ENCODE measurements around the gene AFF1.
A peak's percentile ranks its signal among the peaks of the same experiment; 100 is the strongest.

AFF1 gene

GRCh38 chr4:87086143-87086805 lies 151.5 kb downstream of the AFF1 start:
- DNase-seq (ENCODE audit: low spot score), result no peak

DNA sequence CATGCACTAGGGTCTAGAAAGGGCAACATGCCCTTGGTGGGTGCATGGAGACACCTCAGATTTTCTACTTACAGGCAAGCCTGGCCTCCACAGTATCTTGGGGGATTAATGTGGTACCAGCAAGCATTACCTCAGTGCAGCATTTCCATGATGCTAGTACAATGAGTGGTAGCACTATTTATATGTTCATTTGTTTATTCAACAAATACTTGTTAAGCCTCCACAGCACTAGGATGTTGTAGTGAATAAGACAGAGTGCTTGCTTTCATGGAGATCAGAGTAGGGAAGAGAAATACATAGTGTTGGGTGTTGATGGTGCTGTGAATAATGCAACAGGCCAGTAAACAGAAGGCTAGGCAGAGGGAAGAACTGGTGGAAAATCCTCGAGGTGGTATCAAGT lies 152.2 kb downstream of the AFF1 start:
- DNase-seq (ENCODE audit: low spot score), result no peak

DNA sequence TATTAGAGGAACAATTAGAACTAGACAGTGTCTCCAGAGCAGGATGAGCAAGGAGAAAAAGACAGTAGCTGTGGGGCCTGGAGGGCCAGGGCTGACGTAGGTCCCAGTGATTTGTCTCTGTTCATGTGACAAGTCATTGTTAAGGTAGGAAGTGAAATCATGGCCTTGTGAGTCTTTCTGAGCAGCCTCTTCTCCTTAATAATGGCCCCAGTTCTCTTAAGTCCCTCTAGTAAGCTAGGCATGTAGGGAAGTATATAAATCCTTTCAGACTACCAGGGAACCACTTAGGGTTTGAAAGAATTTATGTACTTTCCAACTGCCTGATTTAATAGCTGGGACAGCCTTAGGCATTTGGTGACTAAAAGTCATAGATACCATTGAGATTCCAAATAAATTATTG lies 152.6 kb downstream of the AFF1 start:
- no peak for DNase-seq (ENCODE audit: low spot score)

DNA sequence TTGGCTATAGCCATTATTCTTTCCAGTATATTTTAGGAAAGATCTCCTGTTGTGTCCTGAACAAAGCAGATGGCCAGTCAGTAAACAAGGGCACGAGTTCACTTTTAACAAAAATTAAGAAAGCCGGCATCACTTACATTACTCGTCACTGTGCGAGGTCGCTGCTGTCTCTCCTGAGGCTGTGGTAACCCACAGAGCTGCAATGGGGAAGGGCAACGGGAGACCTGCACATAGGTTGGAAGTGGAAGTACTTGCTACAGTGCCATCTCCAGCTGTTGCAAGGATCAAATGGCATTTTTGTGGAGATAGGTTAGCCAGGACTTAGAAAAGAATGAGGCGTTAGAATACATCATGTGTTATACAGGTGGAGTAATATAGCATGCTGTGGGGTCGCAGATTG lies 153.4 kb downstream of the AFF1 start:
- no peak for DNase-seq (ENCODE audit: low spot score)

DNA sequence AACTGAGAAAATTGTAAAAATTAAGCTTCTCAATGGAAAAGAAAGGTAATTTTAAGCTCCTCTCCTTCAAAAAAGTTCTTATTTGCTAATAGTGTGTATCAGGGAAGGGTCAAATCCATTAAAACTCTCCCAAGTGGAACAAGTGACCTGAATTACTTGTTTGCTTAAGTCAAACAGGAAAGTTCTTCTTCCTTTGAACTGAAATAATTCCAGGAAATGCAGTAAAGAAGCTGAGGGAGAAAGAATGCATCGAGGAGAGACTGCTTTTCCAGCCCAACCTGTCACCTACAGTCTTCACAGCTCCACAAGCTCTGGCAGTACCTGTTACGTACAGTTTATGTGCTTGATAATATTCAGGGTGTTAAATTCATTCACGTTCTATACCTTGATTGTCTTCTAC lies 154.6 kb downstream of the AFF1 start:
- no peak for DNase-seq (ENCODE audit: low spot score)

GRCh38 chr4:87090305-87090704 lies 155.5 kb downstream of the AFF1 start:
- no peak for DNase-seq (ENCODE audit: low spot score)

GRCh38 chr4:87092389-87093141 lies 157.8 kb downstream of the AFF1 start:
- peak; percentile 85 for DNase-seq (ENCODE audit: low spot score)

DNA sequence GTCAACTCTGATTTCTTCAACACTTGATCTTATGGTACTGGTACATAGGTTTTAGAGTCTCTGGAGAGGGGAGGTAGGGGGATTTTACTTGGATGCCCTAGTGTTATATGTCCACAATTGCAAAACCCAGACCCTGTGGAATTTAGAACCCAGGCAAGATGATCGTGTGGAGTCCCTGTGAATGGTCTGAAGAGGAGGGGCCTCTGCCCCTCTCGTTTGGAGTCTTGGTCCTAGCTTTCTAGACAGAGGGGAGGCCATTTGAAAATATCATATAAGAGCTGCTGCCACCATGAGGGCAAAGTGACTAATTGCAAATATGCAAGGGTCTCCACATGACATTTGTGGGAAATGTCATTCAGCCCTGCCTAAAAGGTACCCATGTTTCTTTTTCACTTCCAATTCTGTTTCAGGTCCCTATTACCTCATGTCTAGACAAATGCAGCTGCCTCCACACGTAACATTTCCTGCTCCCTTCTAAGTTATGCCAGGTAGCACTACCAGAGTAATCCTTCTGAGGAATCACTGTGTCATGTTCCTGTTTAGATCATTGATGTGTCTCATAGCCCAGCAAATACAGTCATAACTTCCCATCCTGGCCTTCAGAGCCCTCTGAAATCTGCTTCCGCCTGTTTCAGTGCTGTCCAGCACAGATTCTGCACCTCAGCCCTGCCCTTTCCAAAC lies 158.8 kb downstream of the AFF1 start:
- DNase-seq (ENCODE audit: low spot score), result peak; percentile 39

DNA sequence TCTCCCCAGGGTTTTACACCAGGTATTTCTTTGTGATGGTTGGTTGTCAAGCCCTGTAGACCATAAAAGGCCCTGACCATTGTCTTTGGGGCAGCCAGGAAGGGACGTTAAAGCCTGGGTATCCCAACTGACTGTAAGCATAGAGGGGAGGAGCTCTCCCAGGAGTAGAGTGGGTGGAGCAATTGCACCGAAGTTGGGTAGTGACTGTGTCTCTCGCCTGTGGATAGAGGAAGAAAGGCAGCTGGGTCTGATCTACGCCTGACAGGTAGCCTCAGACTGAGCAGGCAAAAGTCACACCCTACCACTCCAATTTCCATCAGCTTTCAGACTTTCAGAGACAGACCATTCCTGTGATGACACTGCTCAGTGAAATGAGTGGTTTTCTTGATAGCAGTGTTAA lies 162.3 kb downstream of the AFF1 start:
- DNase-seq (ENCODE audit: low spot score), result no peak

DNA sequence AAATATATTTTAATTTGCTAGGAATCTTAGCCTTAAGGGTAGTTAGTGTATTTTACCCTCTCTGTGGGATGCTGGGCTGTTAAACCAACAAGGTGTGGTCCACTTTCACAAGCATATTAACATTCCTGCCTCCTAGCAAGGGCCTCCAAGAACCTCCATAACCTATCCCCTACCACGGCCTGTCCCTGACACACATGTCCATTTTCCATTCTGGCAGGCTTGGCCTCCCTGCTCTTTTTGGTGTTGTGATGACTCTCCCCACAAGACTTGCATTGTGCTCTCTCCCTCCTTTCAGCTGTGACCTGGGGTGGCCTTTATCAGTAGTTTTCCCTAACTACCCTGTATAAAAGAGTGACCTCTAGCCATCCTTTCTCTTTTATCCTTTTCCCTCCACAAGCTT lies 165.4 kb downstream of the AFF1 start:
- peak; percentile 63 for DNase-seq (ENCODE audit: low spot score)

DNA sequence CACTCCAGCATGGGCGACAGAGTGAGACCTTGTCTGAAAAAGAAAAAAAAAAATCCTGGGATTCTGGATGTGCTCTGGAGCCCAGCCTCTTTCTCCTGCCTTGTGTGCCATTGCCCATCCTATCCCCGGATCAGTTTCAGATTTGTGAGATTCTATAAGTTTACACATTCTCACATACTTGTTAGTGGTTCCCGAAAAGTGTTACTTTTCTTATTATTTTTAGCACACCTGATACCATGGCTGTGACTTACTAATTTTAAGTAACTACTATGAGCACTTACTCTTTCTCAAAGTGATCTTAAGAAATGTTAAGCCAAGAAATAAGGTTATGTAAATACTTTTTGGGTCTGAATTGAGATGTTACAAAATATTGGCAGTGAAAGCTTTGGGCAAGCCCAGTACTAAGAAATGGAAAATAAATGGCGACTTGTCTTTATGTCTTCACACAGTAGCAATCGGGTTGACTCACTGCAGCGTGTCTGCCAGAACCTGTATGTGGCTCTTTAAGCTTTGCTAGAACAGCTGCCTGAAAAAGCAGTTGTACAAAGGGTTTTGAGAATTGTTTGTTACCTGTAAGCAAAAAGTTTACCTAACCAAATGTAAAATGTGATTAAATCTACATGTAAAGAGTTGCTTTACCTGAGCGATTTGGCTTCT lies 166.9 kb downstream of the AFF1 start:
- DNase-seq (ENCODE audit: low spot score), result no peak

DNA sequence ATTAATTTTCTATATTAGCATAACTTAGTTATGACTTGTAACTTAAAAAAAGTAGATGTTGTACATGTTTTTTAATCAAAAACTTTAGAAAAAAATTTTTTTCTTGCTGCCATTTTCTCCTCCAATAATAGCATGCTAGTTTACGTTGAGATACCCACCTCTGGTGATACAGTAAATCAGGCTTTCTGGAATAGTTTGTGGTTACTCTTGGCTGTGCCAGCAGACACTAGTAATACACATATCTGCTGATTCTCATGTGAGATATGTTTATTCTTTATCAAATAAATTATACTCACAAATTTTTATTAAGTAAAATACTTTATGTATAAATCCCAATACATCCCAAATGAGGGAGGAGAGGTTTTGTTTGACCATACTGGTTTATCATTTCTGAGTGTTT lies 168.3 kb downstream of the AFF1 start:
- DNase-seq (ENCODE audit: low spot score), result no peak

GRCh38 chr4:87103691-87104187 lies 168.9 kb downstream of the AFF1 start:
- DNase-seq (ENCODE audit: low spot score), result peak; percentile 75

- no peak for DNase-seq (ENCODE audit: low spot score)
These were observed 170.5 kb downstream of the AFF1 start for GRCh38 chr4:87105101-87105845.

DNA sequence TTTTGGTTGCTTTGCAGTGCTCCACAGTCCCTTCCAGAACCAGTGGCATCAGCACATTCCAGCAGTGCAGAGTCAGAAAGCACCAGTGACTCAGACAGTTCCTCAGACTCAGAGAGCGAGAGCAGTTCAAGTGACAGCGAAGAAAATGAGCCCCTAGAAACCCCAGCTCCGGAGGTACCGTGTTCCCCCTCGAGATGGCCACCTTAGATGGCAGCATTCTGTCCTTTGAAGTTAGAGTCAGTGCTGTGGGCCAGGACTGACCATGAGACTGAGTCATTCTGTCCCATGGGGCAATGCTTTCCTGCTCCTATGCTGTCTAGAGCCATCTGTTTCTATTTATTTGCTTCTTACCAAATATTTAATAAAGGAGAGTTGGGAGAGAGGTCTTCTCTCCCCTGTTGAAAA lies 173.3 kb downstream of the AFF1 start:
- no peak for DNase-seq (ENCODE audit: low spot score)

DNA sequence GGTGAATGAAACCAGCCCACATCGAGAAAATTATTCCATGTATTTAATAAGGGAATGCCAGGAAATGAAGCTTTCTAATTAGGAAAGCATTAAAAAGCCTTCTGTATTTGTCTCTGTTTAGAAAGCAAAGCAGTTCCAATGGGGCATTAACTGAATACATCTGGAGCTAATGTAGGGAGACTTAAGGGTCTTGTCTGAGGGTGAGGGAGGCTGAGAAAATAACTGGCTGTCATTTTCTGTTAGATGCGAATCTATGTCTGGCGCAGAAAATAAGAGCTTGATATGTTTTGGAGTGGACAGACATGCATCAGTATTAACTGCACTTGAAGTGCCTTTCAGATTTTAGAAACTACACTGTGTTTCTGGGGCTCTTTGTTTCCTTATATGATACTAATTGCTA lies 174.3 kb downstream of the AFF1 start:
- DNase-seq (ENCODE audit: low spot score), result no peak

DNA sequence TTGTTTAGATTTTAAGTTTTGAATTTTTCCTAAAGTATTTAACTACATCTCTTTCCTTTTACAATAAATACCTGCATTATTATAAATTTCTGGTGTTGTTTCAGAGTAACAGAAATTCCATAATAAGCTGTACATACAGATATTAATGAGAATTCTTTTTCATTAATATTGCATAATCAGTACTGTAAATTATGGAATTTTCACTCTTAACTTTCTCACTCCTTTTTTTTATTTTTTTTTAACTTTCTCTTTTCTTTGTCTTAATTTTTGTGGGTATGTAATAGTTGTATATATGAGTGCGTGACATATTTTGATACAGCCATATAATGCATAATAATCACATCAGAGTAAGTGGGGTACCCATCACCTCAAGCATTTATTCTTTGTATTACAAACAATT lies 175.1 kb downstream of the AFF1 start:
- no peak for DNase-seq (ENCODE audit: low spot score)

GRCh38 chr4:87112063-87112462 lies 177.3 kb downstream of the AFF1 start:
- DNase-seq (ENCODE audit: low spot score), result no peak

- DNase-seq (ENCODE audit: low spot score), result no peak
These were observed 179.6 kb downstream of the AFF1 start for GRCh38 chr4:87114245-87115062.

GRCh38 chr4:87116231-87116630 lies 181.4 kb downstream of the AFF1 start:
- no peak for DNase-seq (ENCODE audit: low spot score)

Measured in LoVo (cell line).